Epithelial cell of umbilical artery (primary cell): ENCODE results near the gene CYS1. TPM values are rescaled to one million over a fixed set of nuclear protein-coding genes. Genes with fewer than 3 reads are reported as not detected.

Experiments used
- total RNA-seq: library from RNA; depleted of rRNA; stranded (reverse); fragments of >200 nt; gene quantifications from 2 replicates; pipeline ENCODE4 v1.2.3, GENCODE V29; 2014

Gene CYS1, protein sequence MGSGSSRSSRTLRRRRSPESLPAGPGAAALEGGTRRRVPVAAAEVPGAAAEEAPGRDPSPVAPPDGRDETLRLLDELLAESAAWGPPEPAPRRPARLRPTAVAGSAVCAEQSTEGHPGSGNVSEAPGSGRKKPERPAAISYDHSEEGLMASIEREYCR
- not detected in 2 replicates for total RNA-seq

GRCh38 chr2:10079870-10080535 lies at the start of gene CYS1:
Gene CYS1 (minus strand): TSS chr2:10080411. CDS start chr2:10080223, 188 bp downstream.

GRCh38 chr2:10122500-10123280 lies 42.5 kb upstream of the CYS1 start, which contains the start of gene RRM2:
Gene RRM2 (plus strand): TSS chr2:10122739. CDS start chr2:10122799, 60 bp downstream.

GRCh38 chr2:10043256-10043905 lies 36.8 kb downstream of the CYS1 start, which contains the start of gene KLF11:
Gene KLF11 (plus strand): TSS chr2:10043550. CDS start chr2:10043717, 167 bp downstream.

Other genes starting within 250 kb of the CYS1 start
- 34.4 and 40.3 TPM in 2 replicates for gene TAF1B, start 236.9 kb downstream of the CYS1 start, total RNA-seq
- gene GRHL1, start 128.7 kb downstream of the CYS1 start, total RNA-seq = 1.1 and 1.3 TPM in 2 replicates
- gene KLF11, start 36.9 kb downstream of the CYS1 start, total RNA-seq = 2.6 and 4.7 TPM in 2 replicates
- gene RRM2, start 42.3 kb upstream of the CYS1 start, total RNA-seq = 56.2 and 63.5 TPM in 2 replicates
- gene HPCAL1, start 222.5 kb upstream of the CYS1 start, total RNA-seq = 38.7 and 50.0 TPM in 2 replicates